ENCODE measurements around the gene STRBP. TPM values are rescaled to one million over a fixed set of nuclear protein-coding genes. Genes with fewer than 3 reads are reported as not detected.
"Not testable (repeated sequence)": the region's sequence is repeated elsewhere in the genome, so short reads cannot be mapped to it uniquely, and the experiment has no call there.

The STRBP gene
- total RNA-seq = 22.1 and 24.2 TPM in 2 replicates

- Mint-ChIP-seq H3K36me3 (ENCODE audit: low read depth) (no peaks in the 10 kb centered on the region), H3K27me3 (ENCODE audit: insufficient read depth) (peaks cover 7% of the 10 kb centered on the region), H3K4me3 (peak within 1 kb of the TSS; percentile 86), H3K27ac (peak within 1 kb of the TSS; percentile 53), H3K4me1 (ENCODE audit: low read depth) (peaks cover 6% of the 10 kb centered on the region), H3K9me3 (no peaks in the 10 kb centered on the region)
- intact Hi-C loops (cut with micrococcal nuclease) = loop anchor here (1.0 to 5.0 kb wide), 8 partner anchors 34 to 1176 kb away; partner anchors contain the start of genes RABGAP1, RC3H2 and TTLL11
- peak; percentile 91 for DNase-seq (ENCODE audit: low spot score)
These were observed at the start of gene STRBP for GRCh38 chr9:123268465-123269259. STRBP (minus strand) TSS chr9:123268586; CDS start chr9:123184134, 84,452 bp downstream.

- H3K27ac Mint-ChIP-seq = no peak overlapping the region
- H3K9me3 Mint-ChIP-seq = no peaks in the 10 kb centered on the region
- H3K4me1 Mint-ChIP-seq (ENCODE audit: low read depth) = peaks cover 17% of the 10 kb centered on the region
- no peak overlapping the region for H3K4me3 Mint-ChIP-seq
- H3K27me3 Mint-ChIP-seq (ENCODE audit: insufficient read depth) = peaks cover 3% of the 10 kb centered on the region
- DNase-seq (ENCODE audit: low spot score) = no peak
- intact Hi-C loops (cut with micrococcal nuclease) = no loop called here
- no peaks in the 10 kb centered on the region for H3K36me3 Mint-ChIP-seq (ENCODE audit: low read depth)
These were observed 47.8 kb upstream of the STRBP start for GRCh38 chr9:123316053-123316718.

- intact Hi-C loops (cut with micrococcal nuclease) = no loop called here
- Mint-ChIP-seq H3K4me3 (no peak overlapping the region), H3K36me3 (ENCODE audit: low read depth) (no peaks in the 10 kb centered on the region), H3K4me1 (ENCODE audit: low read depth) (peaks cover 17% of the 10 kb centered on the region), H3K27ac (no peak overlapping the region), H3K9me3 (no peaks in the 10 kb centered on the region), H3K27me3 (ENCODE audit: insufficient read depth) (peaks cover 3% of the 10 kb centered on the region)
- no peak for DNase-seq (ENCODE audit: low spot score)
These were observed 47.2 kb upstream of the STRBP start for GRCh38 chr9:123315635-123316034.

- peaks cover 2% of the 10 kb centered on the region for H3K27me3 Mint-ChIP-seq (ENCODE audit: insufficient read depth)
- DNase-seq (ENCODE audit: low spot score) = no peak
- no peak overlapping the region for H3K27ac Mint-ChIP-seq
- no peak overlapping the region for H3K4me3 Mint-ChIP-seq
- peaks cover 17% of the 10 kb centered on the region for H3K4me1 Mint-ChIP-seq (ENCODE audit: low read depth)
- no peaks in the 10 kb centered on the region for H3K36me3 Mint-ChIP-seq (ENCODE audit: low read depth)
- H3K9me3 Mint-ChIP-seq = no peaks in the 10 kb centered on the region
- intact Hi-C loops (cut with micrococcal nuclease) = no loop called here
These were observed 46.2 kb upstream of the STRBP start for GRCh38 chr9:123314617-123315016.

- no peaks in the 10 kb centered on the region for H3K9me3 Mint-ChIP-seq
- H3K27me3 Mint-ChIP-seq (ENCODE audit: insufficient read depth) = no peaks in the 10 kb centered on the region
- H3K4me1 Mint-ChIP-seq (ENCODE audit: low read depth) = peaks cover 5% of the 10 kb centered on the region
- no peak overlapping the region for H3K4me3 Mint-ChIP-seq
- DNase-seq (ENCODE audit: low spot score) = no peak
- intact Hi-C loops (cut with micrococcal nuclease) = no loop called here
- H3K27ac Mint-ChIP-seq = no peak overlapping the region
- no peaks in the 10 kb centered on the region for H3K36me3 Mint-ChIP-seq (ENCODE audit: low read depth)
These were observed 44.0 kb upstream of the STRBP start for GRCh38 chr9:123312306-123312877.

GRCh38 chr9:123311250-123311752, 42.9 kb upstream of the STRBP start:
- Mint-ChIP-seq H3K4me1 (ENCODE audit: low read depth) (no peaks in the 10 kb centered on the region), H3K9me3 (no peaks in the 10 kb centered on the region), H3K27ac (no peak overlapping the region), H3K27me3 (ENCODE audit: insufficient read depth) (no peaks in the 10 kb centered on the region), H3K36me3 (ENCODE audit: low read depth) (no peaks in the 10 kb centered on the region), H3K4me3 (no peak overlapping the region)
- DNase-seq (ENCODE audit: low spot score) = no peak
- intact Hi-C loops (cut with micrococcal nuclease) = no loop called here

- no peaks in the 10 kb centered on the region for H3K36me3 Mint-ChIP-seq (ENCODE audit: low read depth)
- H3K27ac Mint-ChIP-seq = no peak overlapping the region
- H3K9me3 Mint-ChIP-seq = no peaks in the 10 kb centered on the region
- no peaks in the 10 kb centered on the region for H3K27me3 Mint-ChIP-seq (ENCODE audit: insufficient read depth)
- H3K4me3 Mint-ChIP-seq = no peak overlapping the region
- intact Hi-C loops (cut with micrococcal nuclease) = no loop called here
- DNase-seq (ENCODE audit: low spot score) = no peak
- no peaks in the 10 kb centered on the region for H3K4me1 Mint-ChIP-seq (ENCODE audit: low read depth)
These were observed 42.3 kb upstream of the STRBP start for GRCh38 chr9:123310551-123311249.

- DNase-seq (ENCODE audit: low spot score) = no peak
- Mint-ChIP-seq H3K27ac (no peak overlapping the region), H3K4me3 (no peak overlapping the region), H3K9me3 (no peaks in the 10 kb centered on the region), H3K36me3 (ENCODE audit: low read depth) (no peaks in the 10 kb centered on the region), H3K27me3 (ENCODE audit: insufficient read depth) (no peaks in the 10 kb centered on the region), H3K4me1 (ENCODE audit: low read depth) (peaks cover 7% of the 10 kb centered on the region)
- intact Hi-C loops (cut with micrococcal nuclease) = no loop called here
These were observed 41.2 kb upstream of the STRBP start for GRCh38 chr9:123309611-123310010.

DNA sequence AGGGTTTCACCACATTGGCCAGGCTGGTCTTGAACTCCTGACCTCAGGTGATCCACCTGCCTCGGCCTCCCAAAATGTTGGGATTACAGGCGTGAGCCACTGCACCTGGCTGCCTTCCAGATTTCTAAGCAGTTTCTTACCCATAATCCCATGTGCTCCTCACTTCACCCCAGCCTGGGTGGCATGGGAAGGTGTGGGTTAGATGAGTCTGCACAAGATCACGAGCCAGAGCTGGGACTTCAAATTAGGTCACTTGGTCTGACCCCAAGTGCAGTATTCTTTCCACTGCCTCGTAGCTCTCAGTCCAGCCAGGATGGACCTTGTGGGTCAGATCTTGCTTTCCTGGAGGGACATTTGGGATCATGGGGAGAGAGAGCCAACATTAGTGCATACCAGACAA, 37.5 kb upstream of the STRBP start:
- Mint-ChIP-seq H3K4me3 (no peak overlapping the region), H3K4me1 (ENCODE audit: low read depth) (peaks cover 18% of the 10 kb centered on the region), H3K27me3 (ENCODE audit: insufficient read depth) (no peaks in the 10 kb centered on the region), H3K27ac (no peak overlapping the region), H3K36me3 (ENCODE audit: low read depth) (no peaks in the 10 kb centered on the region), H3K9me3 (no peaks in the 10 kb centered on the region)
- DNase-seq (ENCODE audit: low spot score) = no peak
- intact Hi-C loops (cut with micrococcal nuclease) = no loop called here

- Mint-ChIP-seq H3K9me3 (no peaks in the 10 kb centered on the region), H3K36me3 (ENCODE audit: low read depth) (no peaks in the 10 kb centered on the region), H3K4me1 (ENCODE audit: low read depth) (peaks cover 18% of the 10 kb centered on the region), H3K4me3 (no peak overlapping the region), H3K27me3 (ENCODE audit: insufficient read depth) (no peaks in the 10 kb centered on the region), H3K27ac (no peak overlapping the region)
- intact Hi-C loops (cut with micrococcal nuclease) = loop anchor here (1.0 to 5.0 kb wide), 3 partner anchors 19 to 37 kb away; partner anchors contain the start of gene STRBP
- no peak for DNase-seq (ENCODE audit: low spot score)
These were observed 35.9 kb upstream of the STRBP start for GRCh38 chr9:123304340-123304691.

DNA sequence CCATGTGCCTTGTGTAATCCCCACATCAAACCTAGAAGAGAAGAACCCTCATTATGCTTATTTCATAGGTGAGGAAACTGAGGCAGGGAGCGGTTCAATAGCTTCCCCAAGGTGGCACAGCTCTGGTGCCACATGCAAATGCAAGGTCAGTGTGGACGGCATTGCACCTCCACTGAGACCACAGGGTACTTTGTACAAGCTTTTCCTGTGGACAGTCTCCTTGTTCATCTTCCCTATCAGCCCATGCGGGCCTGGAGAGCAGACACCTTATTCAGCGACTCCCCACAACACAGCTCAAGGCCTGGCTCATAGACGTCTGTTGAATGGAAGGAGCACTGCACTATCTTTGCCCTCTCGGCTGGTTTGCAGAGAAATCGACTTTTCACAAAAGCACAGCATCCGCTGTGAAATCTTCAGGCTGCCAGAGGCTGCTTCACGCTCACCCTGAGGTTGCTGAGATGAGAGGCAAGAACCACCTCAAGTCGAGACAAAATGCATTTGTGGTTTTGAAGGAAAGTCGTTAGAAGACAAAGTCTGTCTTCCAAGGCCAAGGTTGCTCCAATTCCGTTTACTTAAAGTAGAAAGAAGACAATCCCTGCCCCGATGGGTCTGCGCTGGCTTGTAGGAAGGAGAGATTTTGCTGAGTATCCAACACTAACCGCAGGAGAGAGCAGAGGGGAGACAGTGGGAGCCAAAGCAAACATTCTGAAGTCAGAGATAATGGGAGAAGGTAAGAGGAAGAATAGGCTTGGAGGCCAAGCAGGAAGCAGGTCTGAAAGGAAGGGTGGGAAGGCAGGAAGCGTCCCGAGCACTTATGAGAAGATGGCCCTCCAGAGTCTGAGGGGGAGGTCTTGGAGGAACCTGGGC, 34.2 kb upstream of the STRBP start:
- peaks cover 18% of the 10 kb centered on the region for H3K4me1 Mint-ChIP-seq (ENCODE audit: low read depth)
- peak; percentile 8 for DNase-seq (ENCODE audit: low spot score)
- H3K4me3 Mint-ChIP-seq = no peak overlapping the region
- no peaks in the 10 kb centered on the region for H3K36me3 Mint-ChIP-seq (ENCODE audit: low read depth)
- H3K9me3 Mint-ChIP-seq = no peaks in the 10 kb centered on the region
- H3K27me3 Mint-ChIP-seq (ENCODE audit: insufficient read depth) = no peaks in the 10 kb centered on the region
- intact Hi-C loops (cut with micrococcal nuclease) = loop anchor here (5.0 kb wide), 1 partner anchor 35 kb away; the partner anchor contains the start of gene STRBP
- H3K27ac Mint-ChIP-seq = peak overlapping the region; percentile 31

DNA sequence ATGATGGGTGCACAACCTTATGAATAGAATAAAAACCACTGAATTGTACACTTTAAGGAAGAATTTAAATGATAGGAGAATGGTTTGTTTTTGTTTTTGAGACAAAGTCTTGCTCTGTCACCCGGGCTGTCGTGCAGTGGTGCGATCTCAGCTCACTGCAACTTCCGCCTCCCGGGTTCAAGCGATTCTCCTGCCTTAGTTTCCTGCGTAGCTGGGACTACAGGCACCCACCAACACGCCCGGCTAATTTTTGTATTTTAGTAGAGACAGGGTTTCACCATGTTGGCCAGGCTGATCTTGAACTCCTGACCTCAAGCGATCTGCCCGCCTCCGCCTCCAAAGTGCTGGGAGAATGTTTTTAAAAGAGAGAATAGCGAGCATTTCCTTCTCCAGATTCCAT, 33.5 kb upstream of the STRBP start:
- peaks cover 18% of the 10 kb centered on the region for H3K4me1 Mint-ChIP-seq (ENCODE audit: low read depth)
- intact Hi-C loops (cut with micrococcal nuclease) = loop anchor here (5.0 kb wide), 1 partner anchor 35 kb away; the partner anchor contains the start of gene STRBP
- H3K27ac Mint-ChIP-seq; H3K27me3 Mint-ChIP-seq (ENCODE audit: insufficient read depth); DNase-seq (ENCODE audit: low spot score); H3K36me3 Mint-ChIP-seq (ENCODE audit: low read depth); H3K9me3 Mint-ChIP-seq; H3K4me3 Mint-ChIP-seq: not testable (repeated sequence)

All from activated T-helper 1 cell treated with anti-CD3 and anti-CD28 coated beads, Interleukin-12 subunit alpha, Interleukin-12 subunit beta, Interleukin-2, Interleukin-4 antibody, amounts not matched to agents 30 ng/mL and 10 ng/mL and 1 ng/mL, durations not matched to agents 14 hours and 24 hours and 36 hours (primary cell).